Suprapubic skin (tissue), 4 donors: ENCODE data around the gene PAX9. TPM values are rescaled to one million over a fixed set of nuclear protein-coding genes. Genes with fewer than 3 reads are reported as not detected.
A peak's percentile ranks its signal among the peaks of the same experiment; 100 is the strongest.

ENCODE experiments used
- DNase-seq, 2 donors: peaks; one replicate each; pipeline ENCODE4 v3.0.0-alpha.2; 2019; ENCODE audit warnings: low spot score in 2 of 2
- H3K27ac ChIP-seq: fragments of 200-600 bp; sonication (generic); one replicate; pipeline ENCODE4 v1.5.1; 2019
- H3K27me3 ChIP-seq: fragments of 200-600 bp; sonication (generic); one replicate; pipeline ENCODE4 v1.5.1; 2019
- H3K36me3 ChIP-seq: fragments of 200-600 bp; sonication (generic); one replicate; pipeline ENCODE4 v1.5.1; 2019
- H3K4me1 ChIP-seq: fragments of 200-600 bp; sonication (generic); one replicate; pipeline ENCODE4 v1.5.1; 2019
- H3K4me3 ChIP-seq: fragments of 200-600 bp; sonication (generic); one replicate; pipeline ENCODE4 v1.5.1; 2019; ENCODE audit warnings: mild to moderate bottlenecking
- H3K9me3 ChIP-seq: fragments of 200-600 bp; sonication (generic); one replicate; pipeline ENCODE4 v1.5.1; 2019
- CTCF ChIP-seq, 2 donors: fragments of 200-600 bp in 1 of 2; fragments of 450-650 bp in 1 of 2; sonication (generic) in 1 of 2; IDR thresholded peaks; one replicate each; pipeline ENCODE4 v1.5.1; 2016 to 2019; ENCODE audit warnings: antibody characterized with exemption in 2 of 2, mild to moderate bottlenecking in 1 of 2, moderate library complexity in 1 of 2
- EP300 ChIP-seq: sonication (generic); formaldehyde crosslinking; IDR thresholded peaks from one replicate; pipeline ENCODE4 v1.6.1; 2017; ENCODE audit warnings: antibody characterized with exemption
- POLR2A ChIP-seq, 2 donors: fragments of 450-650 bp; IDR thresholded peaks; one replicate each; pipeline ENCODE4 v1.6.1; 2017; ENCODE audit warnings: antibody characterized with exemption in 2 of 2, mild to moderate bottlenecking in 2 of 2, moderate library complexity in 2 of 2
- POLR2AphosphoS5 ChIP-seq, 3 donors: sonication (generic); formaldehyde crosslinking; IDR thresholded peaks; one replicate each; pipeline ENCODE4 v1.6.1; 2017; ENCODE audit warnings: antibody characterized with exemption in 3 of 3
- WGBS: methylation state at CpG from one replicate; pipeline ENCODE4 v1.1.5; 2018; 5-methylcytosine and 5-hydroxymethylcytosine counted together
- total RNA-seq, 4 donors: library from RNA; depleted of rRNA; stranded (reverse); fragments of >200 nt; gene quantifications; one replicate each; pipeline ENCODE4 v1.1.0, GENCODE V29; 2016

PAX9 gene
- total RNA-seq, 4 donors from 2014 or later = 0.23 to 1.5 (median 0.96) TPM

DNA sequence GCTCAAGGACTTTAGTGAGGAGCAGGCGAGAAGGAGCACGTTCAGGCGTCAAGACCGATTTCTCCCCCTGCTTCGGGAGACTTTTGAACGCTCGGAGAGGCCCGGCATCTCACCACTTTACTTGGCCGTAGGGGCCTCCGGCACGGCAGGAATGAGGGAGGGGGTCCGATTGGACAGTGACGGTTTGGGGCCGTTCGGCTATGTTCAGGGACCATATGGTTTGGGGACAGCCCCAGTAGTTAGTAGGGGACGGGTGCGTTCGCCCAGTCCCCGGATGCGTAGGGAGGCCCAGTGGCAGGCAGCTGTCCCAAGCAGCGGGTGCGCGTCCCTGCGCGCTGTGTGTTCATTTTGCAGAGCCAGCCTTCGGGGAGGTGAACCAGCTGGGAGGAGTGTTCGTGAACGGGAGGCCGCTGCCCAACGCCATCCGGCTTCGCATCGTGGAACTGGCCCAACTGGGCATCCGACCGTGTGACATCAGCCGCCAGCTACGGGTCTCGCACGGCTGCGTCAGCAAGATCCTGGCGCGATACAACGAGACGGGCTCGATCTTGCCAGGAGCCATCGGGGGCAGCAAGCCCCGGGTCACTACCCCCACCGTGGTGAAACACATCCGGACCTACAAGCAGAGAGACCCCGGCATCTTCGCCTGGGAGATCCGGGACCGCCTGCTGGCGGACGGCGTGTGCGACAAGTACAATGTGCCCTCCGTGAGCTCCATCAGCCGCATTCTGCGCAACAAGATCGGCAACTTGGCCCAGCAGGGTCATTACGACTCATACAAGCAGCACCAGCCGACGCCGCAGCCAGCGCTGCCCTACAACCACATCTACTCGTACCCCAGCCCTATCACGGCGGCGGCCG lies 1.1 kb downstream of the PAX9 start:
- H3K36me3 ChIP-seq = no peaks in the 10 kb centered on the region
- peaks cover 33% of the 10 kb centered on the region for H3K4me1 ChIP-seq
- no peak overlapping the region for H3K27ac ChIP-seq
- H3K9me3 ChIP-seq = no peaks in the 10 kb centered on the region
- H3K4me3 ChIP-seq = peak overlapping the region; percentile 52
- WGBS = 4% methylated on average over 32 of the region's 71 CpGs
- DNase-seq = peak in 1 of 2 donors; percentile 77
- peaks cover 96% of the 10 kb centered on the region for H3K27me3 ChIP-seq
- TF ChIP-seq EP300 (no peak), CTCF (IDR thresholded peaks at IDR 0.05) (peak in 1 of 2 donors; percentile 19)

- WGBS = 18% methylated on average over 39 of the region's 39 CpGs
- H3K4me1 ChIP-seq = peaks cover 31% of the 10 kb centered on the region
- no peaks in the 10 kb centered on the region for H3K36me3 ChIP-seq
- no peak overlapping the region for H3K27ac ChIP-seq
- DNase-seq = no peak
- TF ChIP-seq POLR2A (IDR thresholded peaks at IDR 0.05) = no peak
- no peak for TF ChIP-seq EP300
- no peak for TF ChIP-seq POLR2AphosphoS5 (IDR thresholded peaks at IDR 0.05)
- no peak for TF ChIP-seq CTCF (IDR thresholded peaks at IDR 0.05)
- no peaks in the 10 kb centered on the region for H3K9me3 ChIP-seq
- H3K4me3 ChIP-seq = peak overlapping the region; percentile 52
- peaks cover 92% of the 10 kb centered on the region for H3K27me3 ChIP-seq
These were observed 2.0 kb downstream of the PAX9 start for GRCh38 chr14:36663404-36664321.

DNA sequence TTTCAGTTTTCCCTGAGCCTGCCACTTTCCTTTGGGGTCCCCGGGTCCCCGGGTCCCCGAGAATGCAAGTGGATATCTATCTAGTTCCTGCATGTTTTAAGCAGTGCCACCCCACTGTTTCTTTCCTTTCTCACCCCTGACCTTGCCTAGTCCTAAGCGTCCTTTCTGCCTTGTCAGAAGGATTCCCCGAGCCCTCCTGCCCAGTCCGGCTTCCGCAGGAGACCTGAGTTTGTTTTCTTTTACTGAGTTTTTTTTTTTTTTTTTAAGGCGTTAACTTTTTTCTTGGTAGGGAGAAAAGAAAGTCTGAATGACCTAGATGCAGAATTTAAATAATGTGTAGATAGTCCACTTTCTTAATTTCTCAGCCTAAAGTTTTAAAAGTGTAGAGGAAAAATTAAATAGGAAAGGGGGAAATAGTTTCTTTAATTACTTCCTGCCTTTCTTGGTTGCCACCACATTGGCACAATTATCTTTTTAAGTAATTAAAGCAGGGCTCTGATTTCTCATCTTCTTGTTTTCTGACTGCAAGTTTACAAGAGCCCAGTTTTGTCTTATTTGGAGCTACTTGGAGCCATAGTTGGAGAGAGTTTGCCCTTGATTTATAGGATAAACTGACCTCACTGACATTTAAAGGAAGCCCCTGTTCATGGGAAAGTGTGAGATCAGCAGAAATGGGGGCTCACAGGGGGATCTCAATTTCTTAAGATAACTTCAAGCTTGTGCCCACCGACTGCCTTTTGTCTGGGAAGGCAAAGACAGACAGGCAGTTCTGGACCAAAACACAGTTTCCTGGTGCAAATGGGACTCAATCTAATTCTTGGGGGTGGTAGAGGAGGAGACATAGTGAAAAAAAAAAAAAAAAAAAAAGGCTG lies 2.9 kb downstream of the PAX9 start:
- Histone ChIP-seq H3K27me3 (peaks cover 90% of the 10 kb centered on the region), H3K36me3 (no peaks in the 10 kb centered on the region), H3K4me3 (peak overlapping the region; percentile 52), H3K27ac (no peak overlapping the region), H3K9me3 (no peaks in the 10 kb centered on the region), H3K4me1 (peaks cover 31% of the 10 kb centered on the region)
- TF ChIP-seq POLR2AphosphoS5 (IDR thresholded peaks at IDR 0.05) (no peak), POLR2A (IDR thresholded peaks at IDR 0.05) (no peak), EP300 (no peak), CTCF (IDR thresholded peaks at IDR 0.05) (no peak)
- no peak for DNase-seq
- WGBS = 57% methylated on average over 9 of the region's 9 CpGs

GRCh38 chr14:36665887-36666415 lies 4.3 kb downstream of the PAX9 start:
- Histone ChIP-seq H3K36me3 (no peaks in the 10 kb centered on the region), H3K27me3 (peaks cover 76% of the 10 kb centered on the region), H3K4me1 (peaks cover 31% of the 10 kb centered on the region), H3K9me3 (no peaks in the 10 kb centered on the region), H3K27ac (no peak overlapping the region), H3K4me3 (no peak overlapping the region)
- DNase-seq = no peak
- TF ChIP-seq POLR2AphosphoS5 (IDR thresholded peaks at IDR 0.05) (no peak), EP300 (no peak), CTCF (IDR thresholded peaks at IDR 0.05) (no peak), POLR2A (IDR thresholded peaks at IDR 0.05) (no peak)
- WGBS = 71% methylated on average over 18 of the region's 18 CpGs
